K562 (cell line): Measurements from ENCODE around the gene CCDC69. TPM values are rescaled to one million over a fixed set of nuclear protein-coding genes. Genes with fewer than 3 reads are reported as not detected.

ENCODE experiments used
- ATAC-seq: fragments of 200-7000 bp; cut with Tn5 transposase; 3 replicates; pipeline ENCODE4 v1.9.1; 2020; ENCODE audit warnings: moderate library complexity
- BruUV-seq: library from RNA; stranded (reverse); fragments of 400-500 nt; replicated peaks from 2 replicates; lab custom pipeline; 2021; lab: Mats Ljungman, UMichigan
- CTCF ChIA-PET: fragments of 300-600 bp; formaldehyde crosslinking; extraction: SDS; loops from one replicate; lab custom pipeline; 2021; ENCODE audit warnings: low intra/inter-chr PET ratio; lab: Yijun Ruan, JAX
- POLR2A ChIA-PET: fragments of 300-600, 350-650 bp; sonication (Branson Sonifier 250); formaldehyde crosslinking; extraction: SDS; loops from one replicate; lab custom pipeline; 2021; ENCODE audit warnings: antibody characterized with exemption, inconsistent platforms; lab: Yijun Ruan, JAX
- DNase-seq, 4 experiments: peaks; one replicate each; pipeline versions ENCODE4 v3.0.0 to v3.0.0-alpha.2; 2011 to 2018; ENCODE audit warnings: low spot score in 3 of 4, mixed read lengths in 3 of 4; ENCODE audit errors: extremely low read depth in 1 of 4
- FAIRE-seq: peaks from 2 replicates; lab custom pipeline; 2011; peaks lifted over from hg19 to GRCh38; lab: Jason Lieb, UNC
- H2AFZ ChIP-seq: 2 replicates; pipeline ENCODE4 v1.6.0; 2011; ENCODE audit warnings: low read depth, low read length, control low read depth, inconsistent platforms
- H3K27ac ChIP-seq: fragments of 200-600 bp; 3 replicates; pipeline ENCODE4 v1.8.0; 2011; ENCODE audit warnings: low read depth, mild to moderate bottlenecking, control low read depth, inconsistent platforms, low read length, moderate library complexity, mixed read lengths; ENCODE audit errors: extremely low read depth
- H3K27me3 ChIP-seq, 2 experiments: fragments of 300-600 bp in 1 of 2; 2 replicates in 1 of 2; 3 replicates in 1 of 2; pipeline versions ENCODE4 v1.6.0 to v1.8.0; 2011; ENCODE audit warnings: inconsistent platforms in 2 of 2, low read length in 2 of 2, mild to moderate bottlenecking in 1 of 2, mixed read lengths in 1 of 2, moderate library complexity in 1 of 2; ENCODE audit not compliant: control insufficient read depth in 2 of 2, insufficient read depth in 2 of 2
- H3K36me3 ChIP-seq: fragments of 300-600 bp; 3 replicates; pipeline ENCODE4 v1.8.0; 2011; ENCODE audit warnings: mild to moderate bottlenecking, low read length, inconsistent platforms; ENCODE audit not compliant: control insufficient read depth, insufficient read depth
- H3K4me1 ChIP-seq, 2 experiments: fragments of 200-600 bp in 1 of 2; replicated peaks in 1 of 2; 2 replicates in 1 of 2; 3 replicates in 1 of 2; pipeline versions ENCODE4 v1.5.1 to v1.8.0; 2011; ENCODE audit warnings: inconsistent platforms in 2 of 2, low read length in 2 of 2, mild to moderate bottlenecking in 1 of 2, mixed read lengths in 1 of 2, moderate library complexity in 1 of 2; ENCODE audit not compliant: control insufficient read depth in 2 of 2, insufficient read depth in 2 of 2
- H3K4me2 ChIP-seq: 2 replicates; pipeline ENCODE4 v1.6.1; 2011; ENCODE audit warnings: low read length, control low read depth, inconsistent platforms, mixed read lengths; ENCODE audit not compliant: insufficient read depth
- H3K4me3 ChIP-seq: fragments of 200-600 bp; sonication (generic), shearing (Covaris generic); 2 replicates; pipeline ENCODE4 v1.5.1; 2016; ENCODE audit warnings: control low read depth, inconsistent platforms
- H3K79me2 ChIP-seq: fragments of 200-600 bp; 3 replicates; pipeline ENCODE4 v1.8.0; 2011; ENCODE audit warnings: low read length, inconsistent platforms; ENCODE audit not compliant: control insufficient read depth, insufficient read depth
- H3K9ac ChIP-seq, 2 experiments: 2 replicates each; pipeline versions ENCODE4 v1.6.0 to v1.6.1; 2011; ENCODE audit warnings: low read depth in 2 of 2, low read length in 2 of 2, control low read depth in 1 of 2, inconsistent platforms in 1 of 2, mild to moderate bottlenecking in 1 of 2, mixed read lengths in 1 of 2; ENCODE audit not compliant: insufficient read depth in 1 of 2
- H3K9me1 ChIP-seq: one replicate; pipeline ENCODE4 v1.6.0; 2011; ENCODE audit warnings: inconsistent platforms, mild to moderate bottlenecking, low read length, moderate library complexity; ENCODE audit not compliant: control insufficient read depth, insufficient read depth
- H3K9me3 ChIP-seq: replicated peaks from 2 replicates; pipeline ENCODE4 v1.5.1; 2011; ENCODE audit warnings: low read depth, low read length, inconsistent platforms; ENCODE audit not compliant: control insufficient read depth, insufficient read depth
- H4K20me1 ChIP-seq: replicated peaks from 2 replicates; pipeline ENCODE4 v1.6.1; 2011; ENCODE audit warnings: low read length, inconsistent platforms, mixed read lengths; ENCODE audit not compliant: control insufficient read depth, insufficient read depth
- ASH1L ChIP-seq: fragments of 450-650 bp; IDR thresholded peaks from 2 replicates; pipeline ENCODE4 v1.6.1; 2018; ENCODE audit warnings: borderline replicate concordance, mild to moderate bottlenecking, low read depth; ENCODE audit not compliant: partially characterized antibody
- JUNB ChIP-seq: fragments of 450-650 bp; formaldehyde crosslinking; conservative IDR thresholded peaks from 2 replicates; pipeline ENCODE4 v1.4.0; 2020; ENCODE audit warnings: mild to moderate bottlenecking
- NFE2 ChIP-seq: IDR thresholded peaks from 2 replicates; pipeline ENCODE4 v1.6.1; 2014; ENCODE audit warnings: antibody characterized with exemption, low read depth
- NR1H2 ChIP-seq: sonication (generic); formaldehyde crosslinking; IDR thresholded peaks from 2 replicates; pipeline ENCODE4 v1.4.0; 2020; ENCODE audit warnings: mild to moderate bottlenecking, missing genetic modification reagents
- NRF1 ChIP-seq, 2 experiments: fragments of 450-650 bp; IDR thresholded peaks in 1 of 2; conservative IDR thresholded peaks in 1 of 2; 2 replicates each; pipeline ENCODE4 v1.6.1; 2014; ENCODE audit warnings: mild to moderate bottlenecking in 2 of 2
- PHB2 ChIP-seq: fragments of 450-650 bp; IDR thresholded peaks from 2 replicates; pipeline ENCODE4 v1.6.1; 2017; ENCODE audit warnings: low read depth
- RFX1 ChIP-seq: fragments of 450-650 bp; IDR thresholded peaks from 2 replicates; pipeline ENCODE4 v1.6.1; 2016; ENCODE audit warnings: mild to moderate bottlenecking, moderate library complexity
- STAT5B ChIP-seq: fragments of 250-450 bp; sonication (Bioruptor Pico); IDR thresholded peaks from 2 replicates; pipeline ENCODE4 v1.8.0; 2021; ENCODE audit warnings: mild to moderate bottlenecking, inconsistent platforms
- ZFPM2 ChIP-seq: fragments of 250-450 bp; sonication (Bioruptor Pico); IDR thresholded peaks from 2 replicates; pipeline ENCODE4 v1.5.1; 2022; ENCODE audit warnings: mild to moderate bottlenecking
- ZKSCAN8 ChIP-seq: fragments of 200-800 bp; sonication (Bioruptor generic); IDR thresholded peaks from 2 replicates; pipeline ENCODE4 v1.6.1; 2016; ENCODE audit warnings: missing genetic modification characterization, missing compliant biosample characterization
- ZNF316 ChIP-seq: fragments of 450-650 bp; IDR thresholded peaks from 2 replicates; pipeline ENCODE4 v1.6.1; 2016
- ZNF436 ChIP-seq: fragments of 250-450, 450-650 bp; sonication (Bioruptor Pico); formaldehyde crosslinking; IDR thresholded peaks from 2 replicates; pipeline ENCODE4 v1.7.0; 2020; ENCODE audit warnings: mild to moderate bottlenecking
- WGBS: fragments of 100-300 bp; shearing (Covaris generic); methylation state at CpG from one replicate; pipeline ENCODE4 v1.1.6; 2016; ENCODE audit warnings: low coverage, mixed read lengths; ENCODE audit not compliant: insufficient coverage; ENCODE audit errors: missing lambda C conversion rate; 5-methylcytosine and 5-hydroxymethylcytosine counted together
- in situ Hi-C: fragments of 300-500 bp; cut with MboI; formaldehyde crosslinking; loops from 4 replicates; pipeline ENCODE4 v1.15.0; 2018; ENCODE audit warnings: inconsistent platforms, mixed read lengths
- intact Hi-C: fragments of 100-400 bp; cut with micrococcal nuclease; formaldehyde crosslinking; loops from 2 replicates; pipeline ENCODE4 v1.14.2; 2022
- polyA plus RNA-seq, 8 experiments: library from polyadenylated mRNA; depleted of rRNA in 4 of 8; stranded (reverse) in 5 of 8; unstranded in 3 of 8; fragments of >200 nt; fragmentation: Nextera tagmentation in 2 of 8; fragmentation: Illumina TruSeq in 1 of 8; extraction: Ambion mirVana in 2 of 8; extraction: Trizol in 1 of 8; gene quantifications; 2 replicates each; pipeline versions ENCODE4 v1.2.1 to v1.2.3, GENCODE V29; 2011 to 2014; ENCODE audit warnings: inconsistent platforms in 1 of 8, missing spikeins in 1 of 8
- total RNA-seq, 7 experiments: library from RNA; depleted of rRNA in 6 of 7; stranded (reverse); fragments of >200 nt in 6 of 7; fragmentation: Illumina TruSeq in 2 of 7; extraction: Trizol in 2 of 7; gene quantifications; 2 replicates each; pipeline versions ENCODE4 v1.2.1 to v1.2.3, GENCODE V29; 2011 to 2021; ENCODE audit warnings: low replicate concordance in 1 of 7
- TF ChIP-seq, protein P1 (sequence below): IDR thresholded peaks from 3 replicates; pipeline ENCODE4 v1.6.1; 2011; ENCODE audit warnings: borderline replicate concordance, mild to moderate bottlenecking; ENCODE audit not compliant: insufficient read length, insufficient read depth
- TF ChIP-seq, protein P2 (sequence below): fragments of 450-650 bp; formaldehyde crosslinking; IDR thresholded peaks from 2 replicates; pipeline ENCODE4 v1.4.0; 2020; ENCODE audit warnings: mild to moderate bottlenecking, moderate library complexity
- TF ChIP-seq, protein P3 (sequence below): fragments of 250-450 bp; sonication (Bioruptor Pico); IDR thresholded peaks from 2 replicates; pipeline ENCODE4 v1.8.0; 2021; ENCODE audit warnings: mild to moderate bottlenecking, moderate library complexity
- TF ChIP-seq, protein P4 (sequence below): fragments of 450-650 bp; IDR thresholded peaks from 2 replicates; pipeline ENCODE4 v1.6.1; 2016; ENCODE audit warnings: antibody characterized with exemption

Gene CCDC69
- total and polyA plus RNA-seq, 9 of the 15 experiments (the other 6 are each of a cell fraction or from before 2014, with no cell fraction given): 0.65 to 12.2 (median 7.6) TPM

DNA sequence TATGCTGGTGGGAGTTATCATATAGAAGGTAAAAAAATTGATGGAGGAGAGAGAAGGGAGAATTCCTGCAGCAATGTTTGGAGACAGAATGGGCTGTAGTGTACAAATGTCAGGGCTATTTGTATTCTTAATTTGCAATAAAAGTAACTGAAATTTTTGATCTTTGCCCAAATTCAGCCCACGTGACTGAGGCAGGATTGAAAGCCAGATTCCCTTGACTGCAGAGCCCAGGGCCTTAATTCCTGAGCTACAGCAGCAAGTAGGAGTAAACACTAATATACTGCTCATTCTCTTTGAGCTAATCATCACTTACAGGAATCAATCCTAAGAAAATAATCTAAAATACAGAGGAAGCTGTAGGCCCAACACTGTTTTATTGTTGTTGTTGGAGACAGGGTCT, 61.1 kb downstream of the CCDC69 start:
- CTCF ChIA-PET: no interaction called here
- Histone ChIP-seq H3K36me3 (no peaks in the 10 kb centered on the region), H3K27me3 (peaks cover 2 to 5% of the 10 kb centered on the region in 2 experiments; a peak in 1 of 5 replicates), H3K27ac (no peak overlapping the region), H3K4me2 (no peak overlapping the region), H3K9ac (no peak overlapping the region), H2AFZ (no peak overlapping the region), H3K4me1 (peaks cover 8 to 11% of the 10 kb centered on the region in 2 experiments), H3K4me3 (no peak overlapping the region), H4K20me1 (no peaks in the 10 kb centered on the region), H3K9me3 (no peaks in the 10 kb centered on the region), H3K9me1 (no peaks in the 10 kb centered on the region), H3K79me2 (no peaks in the 10 kb centered on the region)
- intact Hi-C loops: loop anchor here (10.0 kb wide), 1 partner anchor 598 kb away; no protein-coding TSS in a partner anchor
- in situ Hi-C loops: loop anchor here (5.0 kb wide), 1 partner anchor 40 kb away; no protein-coding TSS in a partner anchor
- TF ChIP-seq ASH1L (no peak), JUNB (CRISPR knock-in tag) (no peak), PHB2 (no peak), NFE2 (no peak), ZKSCAN8 (CRISPR knock-in tag) (no peak), NR1H2 (CRISPR knock-in tag) (no peak), ZNF316 (no peak), STAT5B (no peak), ZFPM2 (CRISPR knock-in tag) (no peak), NRF1 (conservative IDR thresholded peaks at IDR 0.05 in 1 of 2, IDR thresholded peaks at IDR 0.05 in 1 of 2) (no peak), RFX1 (no peak), ZNF436 (CRISPR knock-in tag) (no peak)
- TF ChIP-seq, protein P1, sequence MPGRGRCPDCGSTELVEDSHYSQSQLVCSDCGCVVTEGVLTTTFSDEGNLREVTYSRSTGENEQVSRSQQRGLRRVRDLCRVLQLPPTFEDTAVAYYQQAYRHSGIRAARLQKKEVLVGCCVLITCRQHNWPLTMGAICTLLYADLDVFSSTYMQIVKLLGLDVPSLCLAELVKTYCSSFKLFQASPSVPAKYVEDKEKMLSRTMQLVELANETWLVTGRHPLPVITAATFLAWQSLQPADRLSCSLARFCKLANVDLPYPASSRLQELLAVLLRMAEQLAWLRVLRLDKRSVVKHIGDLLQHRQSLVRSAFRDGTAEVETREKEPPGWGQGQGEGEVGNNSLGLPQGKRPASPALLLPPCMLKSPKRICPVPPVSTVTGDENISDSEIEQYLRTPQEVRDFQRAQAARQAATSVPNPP: no peak
- TF ChIP-seq, protein P2, sequence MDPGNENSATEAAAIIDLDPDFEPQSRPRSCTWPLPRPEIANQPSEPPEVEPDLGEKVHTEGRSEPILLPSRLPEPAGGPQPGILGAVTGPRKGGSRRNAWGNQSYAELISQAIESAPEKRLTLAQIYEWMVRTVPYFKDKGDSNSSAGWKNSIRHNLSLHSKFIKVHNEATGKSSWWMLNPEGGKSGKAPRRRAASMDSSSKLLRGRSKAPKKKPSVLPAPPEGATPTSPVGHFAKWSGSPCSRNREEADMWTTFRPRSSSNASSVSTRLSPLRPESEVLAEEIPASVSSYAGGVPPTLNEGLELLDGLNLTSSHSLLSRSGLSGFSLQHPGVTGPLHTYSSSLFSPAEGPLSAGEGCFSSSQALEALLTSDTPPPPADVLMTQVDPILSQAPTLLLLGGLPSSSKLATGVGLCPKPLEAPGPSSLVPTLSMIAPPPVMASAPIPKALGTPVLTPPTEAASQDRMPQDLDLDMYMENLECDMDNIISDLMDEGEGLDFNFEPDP (CRISPR knock-in tag): no peak
- TF ChIP-seq, protein P3, sequence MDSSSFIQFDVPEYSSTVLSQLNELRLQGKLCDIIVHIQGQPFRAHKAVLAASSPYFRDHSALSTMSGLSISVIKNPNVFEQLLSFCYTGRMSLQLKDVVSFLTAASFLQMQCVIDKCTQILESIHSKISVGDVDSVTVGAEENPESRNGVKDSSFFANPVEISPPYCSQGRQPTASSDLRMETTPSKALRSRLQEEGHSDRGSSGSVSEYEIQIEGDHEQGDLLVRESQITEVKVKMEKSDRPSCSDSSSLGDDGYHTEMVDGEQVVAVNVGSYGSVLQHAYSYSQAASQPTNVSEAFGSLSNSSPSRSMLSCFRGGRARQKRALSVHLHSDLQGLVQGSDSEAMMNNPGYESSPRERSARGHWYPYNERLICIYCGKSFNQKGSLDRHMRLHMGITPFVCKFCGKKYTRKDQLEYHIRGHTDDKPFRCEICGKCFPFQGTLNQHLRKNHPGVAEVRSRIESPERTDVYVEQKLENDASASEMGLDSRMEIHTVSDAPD: no peak
- TF ChIP-seq, protein P4, sequence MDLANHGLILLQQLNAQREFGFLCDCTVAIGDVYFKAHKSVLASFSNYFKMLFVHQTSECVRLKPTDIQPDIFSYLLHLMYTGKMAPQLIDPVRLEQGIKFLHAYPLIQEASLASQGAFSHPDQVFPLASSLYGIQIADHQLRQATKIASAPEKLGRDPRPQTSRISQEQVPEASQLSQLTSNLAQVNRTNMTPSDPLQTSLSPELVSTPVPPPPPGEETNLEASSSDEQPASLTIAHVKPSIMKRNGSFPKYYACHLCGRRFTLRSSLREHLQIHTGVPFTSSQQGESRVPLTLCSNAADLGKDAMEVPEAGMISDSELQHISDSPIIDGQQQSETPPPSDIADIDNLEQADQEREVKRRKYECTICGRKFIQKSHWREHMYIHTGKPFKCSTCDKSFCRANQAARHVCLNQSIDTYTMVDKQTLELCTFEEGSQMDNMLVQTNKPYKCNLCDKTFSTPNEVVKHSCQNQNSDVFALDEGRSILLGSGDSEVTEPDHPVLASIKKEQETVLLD: no peak
- no peak for ATAC-seq
- no peak for FAIRE-seq
- POLR2A ChIA-PET: interaction anchor here (0.7 kb wide), 1 partner anchor 37 kb away, joined by 3 read pairs; no protein-coding TSS in a partner anchor
- BruUV-seq: no TSS peak
- DNase-seq: no peak
- 0% methylated on average over 1 of the region's 1 CpG for WGBS
